Loucy (cell line): ENCODE data around the gene AFF2.

Experiments used
- H2AFZ ChIP-seq: fragments of 200-600 bp; sonication (generic); 2 replicates; pipeline ENCODE4 v1.6.0; 2016; ENCODE audit warnings: antibody characterized with exemption, mild to moderate bottlenecking, low read length, moderate library complexity
- H3F3A ChIP-seq: fragments of 200-600 bp; 2 replicates; pipeline ENCODE4 v1.6.0; 2016; ENCODE audit warnings: antibody characterized with exemption, low read depth, mild to moderate bottlenecking
- H3K27me3 ChIP-seq: fragments of 200-600 bp; sonication (generic); 2 replicates; pipeline ENCODE4 v1.6.1; 2014; ENCODE audit warnings: low read length, mild to moderate bottlenecking; ENCODE audit not compliant: insufficient read depth, poor library complexity, severe bottlenecking
- H3K36me3 ChIP-seq: fragments of 200-600 bp; sonication (generic); 2 replicates; pipeline ENCODE4 v1.6.1; 2016; ENCODE audit warnings: low read length; ENCODE audit not compliant: insufficient read depth
- H3K4me1 ChIP-seq: fragments of 200-600 bp; sonication (generic); 2 replicates; pipeline ENCODE4 v1.5.1; 2014; ENCODE audit warnings: low read length, mild to moderate bottlenecking; ENCODE audit not compliant: insufficient read depth, poor library complexity, severe bottlenecking
- H3K4me2 ChIP-seq: fragments of 200-600 bp; sonication (generic); 2 replicates; pipeline ENCODE4 v1.6.0; 2014; ENCODE audit warnings: antibody characterized with exemption, low read length, low read depth, mild to moderate bottlenecking; ENCODE audit not compliant: poor library complexity, severe bottlenecking
- H3K4me3 ChIP-seq: fragments of 200-600 bp; sonication (generic); 2 replicates; pipeline ENCODE4 v1.5.1; 2014; ENCODE audit warnings: low read length, mild to moderate bottlenecking, mixed read lengths; ENCODE audit not compliant: poor library complexity, severe bottlenecking
- H3K79me2 ChIP-seq: fragments of 200-600 bp; sonication (generic); 2 replicates; pipeline ENCODE4 v1.6.1; 2014; ENCODE audit warnings: low read length; ENCODE audit not compliant: insufficient read depth
- H3K9ac ChIP-seq: fragments of 200-600 bp; sonication (generic); 2 replicates; pipeline ENCODE4 v1.6.0; 2014; ENCODE audit warnings: mild to moderate bottlenecking, low read depth, low read length, moderate library complexity; ENCODE audit not compliant: poor library complexity, severe bottlenecking
- H3K9me2 ChIP-seq: fragments of 200-600 bp; sonication (generic); replicated peaks from 2 replicates; pipeline ENCODE4 v1.6.1; 2016; ENCODE audit warnings: low read depth, low read length, mixed read lengths
- H3K9me3 ChIP-seq: fragments of 200-600 bp; sonication (generic); 2 replicates; pipeline ENCODE4 v1.6.1; 2014; ENCODE audit warnings: mild to moderate bottlenecking, antibody characterized with exemption, low read length, low read depth; ENCODE audit not compliant: insufficient read depth
- H4K20me1 ChIP-seq: fragments of 200-600 bp; sonication (generic); 2 replicates; pipeline ENCODE4 v1.6.0; 2014; ENCODE audit warnings: antibody characterized with exemption, low read length, mild to moderate bottlenecking; ENCODE audit not compliant: insufficient read depth, poor library complexity, severe bottlenecking
- CTCF ChIP-seq: fragments of 200-600 bp; sonication (generic); conservative IDR thresholded peaks from 2 replicates; pipeline ENCODE4 v1.5.1; 2014; ENCODE audit warnings: mild to moderate bottlenecking, antibody characterized with exemption, low read length
- EZH2phosphoT487 ChIP-seq: fragments of 200-600 bp; IDR thresholded peaks from 2 replicates; pipeline ENCODE4 v1.6.1; 2018; ENCODE audit warnings: antibody characterized with exemption, mild to moderate bottlenecking, moderate library complexity, borderline replicate concordance

Gene AFF2

GRCh38 chrX:149006235-149006634 is 505.8 kb downstream of the AFF2 start:
- Histone ChIP-seq H3K27me3 (no peaks in the 10 kb centered on the region), H3K9me2 (no peaks in the 10 kb centered on the region), H3K79me2 (no peaks in the 10 kb centered on the region), H3K4me1 (no peaks in the 10 kb centered on the region), H3K36me3 (no peaks in the 10 kb centered on the region), H3K9ac (no peak overlapping the region), H2AFZ (no peak overlapping the region), H3K9me3 (no peaks in the 10 kb centered on the region), H3K4me2 (no peak overlapping the region), H3F3A (no peaks in the 10 kb centered on the region), H4K20me1 (no peaks in the 10 kb centered on the region), H3K4me3 (no peak overlapping the region)
- TF ChIP-seq EZH2phosphoT487 = no peak
- no peak for TF ChIP-seq CTCF

DNA sequence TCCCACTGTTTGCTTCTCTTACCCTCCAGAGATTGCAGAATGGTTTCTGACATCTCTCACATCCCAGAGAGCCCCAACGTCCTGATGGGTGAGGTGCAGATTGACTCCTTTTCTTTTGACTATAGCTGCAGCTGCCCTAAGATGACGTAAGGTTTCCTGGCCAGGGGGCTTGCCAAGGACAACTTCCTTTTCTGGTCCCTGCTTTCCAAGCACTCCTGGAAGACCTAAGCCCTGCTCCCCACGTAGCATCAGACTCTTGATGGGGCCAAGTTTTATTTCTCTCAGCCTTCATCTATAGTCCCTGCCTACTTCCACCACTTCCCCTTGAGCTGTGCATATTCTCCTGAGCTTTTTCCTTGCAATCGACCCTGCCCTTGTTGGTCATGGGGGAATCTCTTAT is 507.0 kb downstream of the AFF2 start:
- no peaks in the 10 kb centered on the region for H4K20me1 ChIP-seq
- no peak overlapping the region for H2AFZ ChIP-seq
- H3K79me2 ChIP-seq = no peaks in the 10 kb centered on the region
- no peaks in the 10 kb centered on the region for H3K36me3 ChIP-seq
- no peaks in the 10 kb centered on the region for H3K9me3 ChIP-seq
- no peak overlapping the region for H3K4me2 ChIP-seq
- no peaks in the 10 kb centered on the region for H3K4me1 ChIP-seq
- TF ChIP-seq EZH2phosphoT487 = no peak
- TF ChIP-seq CTCF = no peak
- H3K9ac ChIP-seq = no peak overlapping the region
- H3K9me2 ChIP-seq = no peaks in the 10 kb centered on the region
- no peaks in the 10 kb centered on the region for H3K27me3 ChIP-seq
- no peaks in the 10 kb centered on the region for H3F3A ChIP-seq
- no peak overlapping the region for H3K4me3 ChIP-seq

DNA sequence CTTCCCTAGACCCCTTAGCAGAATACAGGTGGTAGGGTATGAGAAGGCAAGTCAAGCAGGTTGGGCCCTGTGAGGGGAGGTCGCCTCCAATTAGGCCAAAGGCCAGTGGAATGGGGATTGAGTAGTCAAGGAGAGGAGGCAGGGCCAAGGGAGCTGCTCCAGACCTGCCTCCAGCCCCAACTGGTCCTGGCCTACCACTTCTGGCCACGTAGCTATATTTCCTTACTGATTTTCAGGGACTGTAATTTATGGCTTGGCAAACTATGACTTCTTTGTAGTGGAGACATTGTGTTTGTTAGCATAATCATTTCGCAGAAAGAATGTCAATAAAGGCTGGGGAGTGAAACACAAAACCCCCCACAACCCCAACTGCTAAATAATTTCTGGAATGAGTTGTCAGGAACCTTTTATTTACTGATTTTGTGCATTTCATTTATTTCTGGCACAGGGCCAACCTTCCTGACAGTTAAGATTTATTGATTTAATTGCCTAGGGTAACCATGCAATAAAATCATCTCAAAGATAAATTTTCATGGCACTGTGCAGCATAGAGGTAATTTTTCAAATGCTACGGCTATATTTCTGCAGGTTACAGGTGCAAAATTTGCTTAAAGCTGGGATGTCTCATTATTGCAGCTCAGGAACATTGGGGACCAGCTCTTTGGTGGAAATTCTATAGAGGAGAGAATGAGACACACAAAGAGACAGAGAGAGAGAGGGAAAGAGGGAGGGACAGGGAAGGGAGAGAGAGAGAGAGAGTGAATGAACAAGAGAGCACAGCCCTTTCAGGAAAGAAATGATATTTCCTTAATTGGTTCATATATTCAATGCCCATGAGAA is 509.8 kb downstream of the AFF2 start:
- Histone ChIP-seq H4K20me1 (no peaks in the 10 kb centered on the region), H3K4me1 (no peaks in the 10 kb centered on the region), H3F3A (no peaks in the 10 kb centered on the region), H3K4me3 (no peak overlapping the region), H2AFZ (no peak overlapping the region), H3K79me2 (no peaks in the 10 kb centered on the region), H3K9ac (no peak overlapping the region), H3K9me2 (no peaks in the 10 kb centered on the region), H3K36me3 (no peaks in the 10 kb centered on the region), H3K9me3 (no peaks in the 10 kb centered on the region), H3K27me3 (no peaks in the 10 kb centered on the region), H3K4me2 (no peak overlapping the region)
- TF ChIP-seq EZH2phosphoT487 = no peak
- TF ChIP-seq CTCF = no peak
